IgD-negative memory B cell (primary cell): ENCODE data around the gene DENND4A. TPM values are rescaled to one million over a fixed set of nuclear protein-coding genes. Genes with fewer than 3 reads are reported as not detected.
A peak's percentile ranks its signal among the peaks of the same experiment; 100 is the strongest.

ENCODE experiments used
- H3K27ac Mint-ChIP-seq, 3 donors: one replicate each; pipeline ENCODE4 v1.8.0; 2020 to 2022; ENCODE audit warnings: mild to moderate bottlenecking in 3 of 3, mixed read lengths in 3 of 3, moderate library complexity in 1 of 3
- H3K27me3 Mint-ChIP-seq: one replicate; pipeline ENCODE4 v1.8.0; 2021; ENCODE audit warnings: mixed read lengths
- H3K36me3 Mint-ChIP-seq: one replicate; pipeline ENCODE4 v1.8.0; 2020; ENCODE audit warnings: mild to moderate bottlenecking, mixed read lengths
- H3K4me1 Mint-ChIP-seq, 3 donors: one replicate each; pipeline ENCODE4 v1.8.0; 2020 to 2022; ENCODE audit warnings: mixed read lengths in 3 of 3, mild to moderate bottlenecking in 1 of 3
- H3K4me3 Mint-ChIP-seq, 4 donors: one replicate each; pipeline ENCODE4 v1.8.0; 2020 to 2022; ENCODE audit warnings: mild to moderate bottlenecking in 4 of 4, mixed read lengths in 4 of 4, moderate library complexity in 3 of 4
- H3K9me3 Mint-ChIP-seq, 3 donors: one replicate each; pipeline ENCODE4 v1.8.0; 2020 to 2021; ENCODE audit warnings: mixed read lengths in 3 of 3, mild to moderate bottlenecking in 1 of 3
- polyA plus RNA-seq: library from polyadenylated mRNA; unstranded; fragments of 300-500 nt; fragmentation: Illumina TruSeq; gene quantifications from one replicate; pipeline ENCODE4 v1.2.3, GENCODE V29; 2021

DENND4A gene
- 24.7 TPM for polyA plus RNA-seq

GRCh38 chr15:65792138-65792987 lies at the start of gene DENND4A:
Gene DENND4A (minus strand): TSS chr15:65792293. CDS start chr15:65756450, 35,843 bp downstream.
- Mint-ChIP-seq H3K4me1 (peaks cover 30 to 44% (median 41%) of the 10 kb centered on the region in 3 donors), H3K27ac (peak within 1 kb of the TSS; percentile 98 to 99 (median 99)), H3K9me3 (no peaks in the 10 kb centered on the region), H3K36me3 (peaks cover 8% of the 10 kb centered on the region), H3K27me3 (no peaks in the 10 kb centered on the region), H3K4me3 (peak within 1 kb of the TSS; percentile 92 to 97 (median 94))

- Mint-ChIP-seq H3K4me1 (peaks cover 2 to 5% (median 4%) of the 10 kb centered on the region in 3 donors), H3K27ac (no peak overlapping the region), H3K27me3 (peaks cover 2% of the 10 kb centered on the region), H3K36me3 (no peaks in the 10 kb centered on the region), H3K4me3 (no peak overlapping the region), H3K9me3 (no peaks in the 10 kb centered on the region)
Measured at GRCh38 chr15:65841121-65841930, 49.2 kb upstream of the DENND4A start.

DNA sequence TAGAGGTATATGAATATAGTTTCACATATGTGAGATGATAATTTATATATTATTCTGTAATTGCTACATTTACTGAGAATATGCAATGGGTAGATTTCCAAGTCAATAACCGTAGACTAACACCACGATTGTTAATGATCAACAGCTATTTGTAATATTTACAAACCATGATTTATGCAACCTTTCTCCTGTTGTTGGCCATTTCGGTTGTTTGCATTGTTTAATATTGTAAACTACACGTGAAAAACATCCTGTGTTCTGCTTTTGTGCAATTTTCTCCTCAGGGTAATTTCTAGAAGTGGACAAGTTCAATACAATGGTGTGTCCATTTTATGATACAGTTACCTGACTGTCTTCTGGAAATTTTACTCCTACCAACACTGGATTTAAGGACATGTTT lies 47.9 kb upstream of the DENND4A start:
- Mint-ChIP-seq H3K4me3 (no peak overlapping the region), H3K27ac (no peak overlapping the region), H3K27me3 (peaks cover 2% of the 10 kb centered on the region), H3K36me3 (no peaks in the 10 kb centered on the region), H3K9me3 (no peaks in the 10 kb centered on the region), H3K4me1 (peaks cover 2 to 5% (median 5%) of the 10 kb centered on the region in 3 donors)

DNA sequence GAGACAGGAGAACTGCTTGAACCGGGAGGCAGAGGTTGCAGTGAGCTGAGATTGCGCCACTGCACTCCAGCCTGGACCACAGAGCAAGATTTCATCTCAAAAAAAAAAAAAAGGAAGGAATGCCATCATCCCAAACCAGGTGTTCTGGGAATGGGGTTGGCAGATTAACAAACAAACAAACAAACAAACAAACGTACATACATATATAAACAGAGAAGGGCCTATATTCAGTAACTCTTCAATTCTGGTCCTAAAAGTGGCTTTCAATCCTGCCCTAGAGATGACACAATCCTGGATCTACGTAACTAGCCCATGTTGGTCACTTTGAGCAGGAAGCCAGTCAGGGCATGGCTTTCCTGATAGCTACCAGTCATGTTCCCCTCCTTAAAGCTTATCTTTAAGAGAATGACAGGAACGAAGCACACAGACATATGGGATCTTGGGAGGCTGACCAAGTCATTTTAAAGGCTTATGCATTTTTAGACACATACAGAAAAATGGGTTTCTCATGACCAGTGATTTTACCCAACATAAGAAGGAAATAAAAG lies 47.3 kb upstream of the DENND4A start:
- Mint-ChIP-seq H3K4me1 (peaks cover 2 to 5% (median 5%) of the 10 kb centered on the region in 3 donors), H3K9me3 (no peaks in the 10 kb centered on the region), H3K36me3 (no peaks in the 10 kb centered on the region), H3K27me3 (peaks cover 2% of the 10 kb centered on the region), H3K27ac (no peak overlapping the region), H3K4me3 (no peak overlapping the region)

- H3K4me1 Mint-ChIP-seq, result peaks cover 16 to 21% (median 21%) of the 10 kb centered on the region in 3 donors
- no peaks in the 10 kb centered on the region for H3K27me3 Mint-ChIP-seq
- H3K27ac Mint-ChIP-seq, result peak overlapping the region in 2 of 3 donors; percentile 39 to 58
- no peak overlapping the region for H3K4me3 Mint-ChIP-seq
- no peaks in the 10 kb centered on the region for H3K9me3 Mint-ChIP-seq
- H3K36me3 Mint-ChIP-seq, result no peaks in the 10 kb centered on the region
Measured at GRCh38 chr15:65837301-65838294, 45.5 kb upstream of the DENND4A start.

DNA sequence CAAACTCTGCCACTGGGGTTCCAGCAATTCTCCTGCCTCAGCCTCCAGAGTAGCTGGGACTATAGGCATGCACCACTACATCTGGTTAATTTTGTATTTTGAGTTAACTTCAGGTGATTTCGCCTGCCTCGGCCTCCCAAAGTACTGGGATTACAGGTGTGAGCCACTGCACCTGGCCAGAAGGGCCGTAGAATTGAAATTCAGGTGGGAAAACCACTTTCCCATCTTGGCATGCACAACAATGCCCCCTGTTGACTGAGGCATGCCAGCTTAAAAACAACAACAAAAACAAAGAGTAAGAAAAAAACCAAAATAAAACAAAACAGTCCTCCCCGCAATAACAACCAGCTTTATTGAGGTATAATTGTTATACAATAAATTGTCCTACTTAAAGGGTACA lies 44.6 kb upstream of the DENND4A start:
- Mint-ChIP-seq H3K9me3 (no peaks in the 10 kb centered on the region), H3K36me3 (no peaks in the 10 kb centered on the region), H3K27ac (peak overlapping the region in 1 of 3 donors; percentile 25)

GRCh38 chr15:65835447-65835846 lies 43.4 kb upstream of the DENND4A start:
- Mint-ChIP-seq H3K27ac (no peak overlapping the region), H3K27me3 (no peaks in the 10 kb centered on the region), H3K9me3 (no peaks in the 10 kb centered on the region), H3K4me1 (peaks cover 18 to 30% (median 25%) of the 10 kb centered on the region in 3 donors), H3K36me3 (no peaks in the 10 kb centered on the region), H3K4me3 (no peak overlapping the region)

More for the DNA sequence above, 44.6 kb upstream of the DENND4A start:
- no peak overlapping the region for H3K4me3 Mint-ChIP-seq
- no peaks in the 10 kb centered on the region for H3K27me3 Mint-ChIP-seq
- H3K4me1 Mint-ChIP-seq, result peaks cover 20 to 26% (median 25%) of the 10 kb centered on the region in 3 donors

DNA sequence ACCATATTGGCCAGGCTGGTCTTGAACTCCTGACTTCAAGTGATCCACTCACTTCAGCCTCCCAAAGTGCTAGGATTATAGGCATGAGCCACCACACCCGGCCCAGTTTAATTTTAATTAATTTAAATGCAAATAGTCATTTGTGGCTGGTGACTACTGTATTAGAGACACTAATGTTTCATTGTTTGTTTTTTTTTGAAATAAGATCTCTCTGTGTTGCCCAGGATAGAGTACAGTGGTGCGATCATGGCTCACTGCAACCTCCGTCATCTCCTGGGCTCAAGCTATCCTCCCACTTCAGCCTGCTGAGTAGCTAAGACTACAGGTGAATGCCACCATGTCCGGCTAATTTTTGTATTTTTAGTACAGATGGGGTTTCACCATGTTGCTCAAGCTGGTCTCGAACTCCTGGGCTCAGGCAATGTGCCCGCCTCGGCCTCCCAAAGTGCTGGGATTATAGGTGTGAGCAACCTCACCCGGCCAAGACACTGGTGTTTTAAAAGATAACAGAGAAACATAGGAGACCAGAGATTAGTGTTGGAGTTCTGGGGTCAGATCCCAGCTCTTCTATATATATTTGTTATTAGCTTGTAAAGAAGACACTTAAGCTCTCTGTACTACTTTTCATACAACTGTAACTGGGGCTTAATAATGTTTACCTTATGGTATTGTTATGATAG lies 42.6 kb upstream of the DENND4A start:
- no peak overlapping the region for H3K4me3 Mint-ChIP-seq
- H3K36me3 Mint-ChIP-seq, result no peaks in the 10 kb centered on the region
- peaks cover 18 to 30% (median 25%) of the 10 kb centered on the region in 3 donors for H3K4me1 Mint-ChIP-seq
- no peaks in the 10 kb centered on the region for H3K27me3 Mint-ChIP-seq
- H3K9me3 Mint-ChIP-seq, result no peaks in the 10 kb centered on the region
- peak overlapping the region in 1 of 3 donors; percentile 27 for H3K27ac Mint-ChIP-seq

GRCh38 chr15:65833501-65834205 lies 41.6 kb upstream of the DENND4A start:
- no peaks in the 10 kb centered on the region for H3K9me3 Mint-ChIP-seq
- H3K27ac Mint-ChIP-seq, result peak overlapping the region; percentile 5 to 95 (median 88)
- H3K27me3 Mint-ChIP-seq, result no peaks in the 10 kb centered on the region
- peaks cover 23 to 37% (median 34%) of the 10 kb centered on the region in 3 donors for H3K4me1 Mint-ChIP-seq
- no peaks in the 10 kb centered on the region for H3K36me3 Mint-ChIP-seq
- H3K4me3 Mint-ChIP-seq, result peak overlapping the region in 1 of 4 donors; percentile 9

GRCh38 chr15:65832549-65833364 lies 40.7 kb upstream of the DENND4A start:
- peak overlapping the region; percentile 5 to 84 (median 64) for H3K4me3 Mint-ChIP-seq
- peaks cover 27 to 45% (median 41%) of the 10 kb centered on the region in 3 donors for H3K4me1 Mint-ChIP-seq
- H3K9me3 Mint-ChIP-seq, result no peaks in the 10 kb centered on the region
- peak overlapping the region; percentile 5 to 95 (median 88) for H3K27ac Mint-ChIP-seq
- H3K36me3 Mint-ChIP-seq, result no peaks in the 10 kb centered on the region
- H3K27me3 Mint-ChIP-seq, result no peaks in the 10 kb centered on the region

GRCh38 chr15:65829130-65829764 lies 37.2 kb upstream of the DENND4A start:
- H3K9me3 Mint-ChIP-seq, result no peaks in the 10 kb centered on the region
- H3K27ac Mint-ChIP-seq, result peak overlapping the region in 1 of 3 donors; percentile 12
- peaks cover 3% of the 10 kb centered on the region for H3K36me3 Mint-ChIP-seq
- no peak overlapping the region for H3K4me3 Mint-ChIP-seq
- peaks cover 32 to 53% (median 46%) of the 10 kb centered on the region in 3 donors for H3K4me1 Mint-ChIP-seq
- peaks cover 2% of the 10 kb centered on the region for H3K27me3 Mint-ChIP-seq

- Mint-ChIP-seq H3K27me3 (peaks cover 2% of the 10 kb centered on the region), H3K36me3 (peaks cover 3% of the 10 kb centered on the region), H3K9me3 (no peaks in the 10 kb centered on the region), H3K4me1 (peaks cover 31 to 51% (median 45%) of the 10 kb centered on the region in 3 donors), H3K27ac (peak overlapping the region; percentile 51 to 91 (median 88)), H3K4me3 (peak overlapping the region in 1 of 4 donors; percentile 5)
Measured at GRCh38 chr15:65828585-65828984, 36.5 kb upstream of the DENND4A start.
